Activated CD8-positive, alpha-beta T cell treated with anti-CD3 and anti-CD28 coated beads for 36 hours (primary cell): Measurements from ENCODE around the gene WTAP. TPM values are rescaled to one million over a fixed set of nuclear protein-coding genes. Genes with fewer than 3 reads are reported as not detected.
"Not testable (repeated sequence)": the region's sequence is repeated elsewhere in the genome, so short reads cannot be mapped to it uniquely, and the experiment has no call there.

Source experiments
- ATAC-seq: fragments of 200-7000 bp; cut with Tn5 transposase; one replicate; pipeline ENCODE4 v1.10.0; 2021; ENCODE audit warnings: mild to moderate bottlenecking, moderate library complexity
- CTCF ChIA-PET: fragments of 350-600 bp; sonication (Branson Sonifier 250); formaldehyde crosslinking; loops from one replicate; lab custom pipeline; 2021; ENCODE audit warnings: antibody characterized with exemption; lab: Charles Lee
- POLR2A ChIA-PET: fragments of 350-600 bp; sonication (Branson Sonifier 250); formaldehyde crosslinking; loops from one replicate; lab custom pipeline; 2021; ENCODE audit warnings: antibody characterized with exemption; lab: Charles Lee
- DNase-seq: peaks from one replicate; pipeline ENCODE4 v3.0.0-alpha.2; 2020
- H3K27ac Mint-ChIP-seq: one replicate; pipeline ENCODE4 v1.8.0; 2021; ENCODE audit warnings: mild to moderate bottlenecking, mixed read lengths
- H3K27me3 Mint-ChIP-seq: one replicate; pipeline ENCODE4 v1.8.0; 2021; ENCODE audit warnings: mixed read lengths
- H3K36me3 Mint-ChIP-seq: one replicate; pipeline ENCODE4 v1.8.0; 2021; ENCODE audit warnings: low read depth, mixed read lengths
- H3K4me1 Mint-ChIP-seq: one replicate; pipeline ENCODE4 v1.8.0; 2021; ENCODE audit warnings: low read depth, mixed read lengths
- H3K4me3 Mint-ChIP-seq: one replicate; pipeline ENCODE4 v1.8.0; 2021; ENCODE audit warnings: mild to moderate bottlenecking, moderate library complexity, mixed read lengths
- H3K9me3 Mint-ChIP-seq: one replicate; pipeline ENCODE4 v1.8.0; 2021; ENCODE audit warnings: mixed read lengths
- intact Hi-C: fragments of 100-400 bp; cut with micrococcal nuclease; formaldehyde crosslinking; loops from one replicate; pipeline ENCODE4 v1.10.0; 2022
- total RNA-seq, 2 experiments: library from RNA; stranded (reverse); gene quantifications; one replicate each; pipeline ENCODE4 v1.2.3, GENCODE V29; 2021
- TF ChIP-seq, protein P1 (sequence below): fragments of 200-600 bp; IDR thresholded peaks from one replicate; pipeline ENCODE4 v1.8.0; 2022; ENCODE audit warnings: antibody characterized with exemption, mild to moderate bottlenecking

Gene WTAP
- total RNA-seq, 2 experiments from 2014 or later, result 79.9 to 80.6 TPM

DNA sequence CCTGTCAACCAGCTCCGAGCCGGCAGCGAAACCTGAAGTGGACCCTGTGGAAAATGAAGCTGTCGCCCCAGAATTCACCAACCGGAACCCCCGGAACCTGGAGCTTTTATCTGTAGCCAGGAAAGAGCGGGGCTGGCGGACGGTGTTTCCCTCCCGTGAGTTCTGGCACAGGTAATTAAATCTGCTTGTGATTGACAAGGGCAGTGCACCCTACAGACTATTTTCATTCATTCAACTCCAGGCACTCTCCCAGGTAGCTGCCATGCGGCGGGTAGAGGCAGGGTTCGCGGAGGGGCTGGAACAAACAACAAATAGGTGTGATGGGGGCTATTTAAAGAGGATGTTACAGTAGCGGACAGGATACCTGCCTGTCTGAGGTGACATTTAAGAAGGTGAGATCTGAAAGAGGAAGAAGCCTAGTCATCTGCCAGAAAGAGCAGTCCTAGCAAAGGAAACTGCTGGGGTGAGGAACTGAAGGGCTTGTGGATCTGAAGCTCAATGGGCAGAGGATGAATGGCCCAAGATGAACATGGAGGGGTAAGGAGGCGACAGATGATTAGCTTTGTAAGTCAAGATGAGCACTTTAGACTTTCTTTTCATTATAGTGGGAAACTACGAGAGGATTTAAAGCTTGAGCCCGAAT lies 63.8 kb downstream of the WTAP start:
- no peaks in the 10 kb centered on the region for H3K27me3 Mint-ChIP-seq
- DNase-seq, result peak; percentile 47
- H3K4me1 Mint-ChIP-seq, result peaks cover 51% of the 10 kb centered on the region
- ChIA-PET CTCF (interaction anchor here (0.8 to 3.7 kb wide), 17 partner anchors 9 to 711 kb away, joined by 3 to 21 read pairs (median 3); partner anchors contain the start of genes SOD2 and WTAP), POLR2A (interaction anchor here (0.8 to 5.1 kb wide), 14 partner anchors 22 to 188 kb away, joined by 3 to 40 read pairs (median 4); partner anchors contain the start of genes IGF2R, SOD2 and WTAP)
- no peaks in the 10 kb centered on the region for H3K9me3 Mint-ChIP-seq
- no peak for ATAC-seq
- H3K27ac Mint-ChIP-seq, result peak overlapping the region; percentile 99
- peaks cover 66% of the 10 kb centered on the region for H3K36me3 Mint-ChIP-seq
- TF ChIP-seq, protein P1, sequence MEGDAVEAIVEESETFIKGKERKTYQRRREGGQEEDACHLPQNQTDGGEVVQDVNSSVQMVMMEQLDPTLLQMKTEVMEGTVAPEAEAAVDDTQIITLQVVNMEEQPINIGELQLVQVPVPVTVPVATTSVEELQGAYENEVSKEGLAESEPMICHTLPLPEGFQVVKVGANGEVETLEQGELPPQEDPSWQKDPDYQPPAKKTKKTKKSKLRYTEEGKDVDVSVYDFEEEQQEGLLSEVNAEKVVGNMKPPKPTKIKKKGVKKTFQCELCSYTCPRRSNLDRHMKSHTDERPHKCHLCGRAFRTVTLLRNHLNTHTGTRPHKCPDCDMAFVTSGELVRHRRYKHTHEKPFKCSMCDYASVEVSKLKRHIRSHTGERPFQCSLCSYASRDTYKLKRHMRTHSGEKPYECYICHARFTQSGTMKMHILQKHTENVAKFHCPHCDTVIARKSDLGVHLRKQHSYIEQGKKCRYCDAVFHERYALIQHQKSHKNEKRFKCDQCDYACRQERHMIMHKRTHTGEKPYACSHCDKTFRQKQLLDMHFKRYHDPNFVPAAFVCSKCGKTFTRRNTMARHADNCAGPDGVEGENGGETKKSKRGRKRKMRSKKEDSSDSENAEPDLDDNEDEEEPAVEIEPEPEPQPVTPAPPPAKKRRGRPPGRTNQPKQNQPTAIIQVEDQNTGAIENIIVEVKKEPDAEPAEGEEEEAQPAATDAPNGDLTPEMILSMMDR, result no peak
- intact Hi-C loops, result no loop called here
- H3K4me3 Mint-ChIP-seq, result peak overlapping the region; percentile 98

DNA sequence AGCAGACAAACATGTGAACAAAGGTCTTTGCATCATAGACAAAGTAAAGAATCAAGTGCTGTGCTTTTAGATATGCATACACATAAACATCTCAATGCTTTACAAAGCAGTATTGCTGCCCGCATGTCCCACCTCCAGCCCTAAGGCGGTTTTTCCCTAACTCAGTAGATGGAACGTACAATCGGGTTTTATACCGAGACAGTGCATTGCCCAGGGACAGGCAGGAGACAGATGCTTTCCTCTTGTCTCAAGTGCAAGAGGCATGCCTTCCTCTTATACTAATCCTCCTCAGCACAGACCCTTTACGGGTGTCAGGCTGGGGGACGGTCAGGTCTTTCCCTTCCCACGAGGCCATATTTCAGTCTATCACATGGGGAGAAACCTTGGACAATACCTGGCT lies 67.7 kb downstream of the WTAP start:
- ATAC-seq, POLR2A ChIA-PET, intact Hi-C loops, CTCF ChIA-PET, H3K27me3 Mint-ChIP-seq, DNase-seq, H3K9me3 Mint-ChIP-seq, H3K4me3 Mint-ChIP-seq: not testable (repeated sequence)
- H3K27ac Mint-ChIP-seq, result peak overlapping the region; percentile 44
- peaks cover 59% of the 10 kb centered on the region for H3K36me3 Mint-ChIP-seq
- peaks cover 48% of the 10 kb centered on the region for H3K4me1 Mint-ChIP-seq

DNA sequence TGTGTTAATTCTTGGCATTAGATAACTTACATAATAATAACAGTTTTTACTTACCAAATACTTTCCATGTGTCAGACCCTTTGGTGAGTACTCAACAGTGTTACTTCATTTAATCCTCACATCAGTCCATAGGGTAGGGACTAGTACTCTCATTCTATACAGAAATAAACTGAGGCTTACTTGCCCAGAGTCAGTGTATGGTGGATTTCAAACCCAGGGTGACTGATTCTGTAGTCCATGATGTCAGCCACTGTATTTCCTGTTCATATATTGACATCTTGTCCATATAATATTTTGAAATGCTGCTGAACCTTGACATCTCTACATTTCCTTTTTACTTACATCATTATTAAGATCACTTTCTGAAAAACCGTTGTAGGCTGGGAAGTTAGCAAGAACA lies 70.2 kb downstream of the WTAP start:
- TF ChIP-seq, protein P1, result no peak
- no peaks in the 10 kb centered on the region for H3K9me3 Mint-ChIP-seq
- POLR2A ChIA-PET, result no interaction called here
- H3K4me3 Mint-ChIP-seq, result no peak overlapping the region
- CTCF ChIA-PET, result no interaction called here
- peaks cover 39% of the 10 kb centered on the region for H3K36me3 Mint-ChIP-seq
- intact Hi-C loops, result no loop called here
- DNase-seq (no peak), ATAC-seq (peak; percentile 51)
- H3K4me1 Mint-ChIP-seq, result peaks cover 33% of the 10 kb centered on the region
- no peaks in the 10 kb centered on the region for H3K27me3 Mint-ChIP-seq
- H3K27ac Mint-ChIP-seq, result peak overlapping the region; percentile 40

DNA sequence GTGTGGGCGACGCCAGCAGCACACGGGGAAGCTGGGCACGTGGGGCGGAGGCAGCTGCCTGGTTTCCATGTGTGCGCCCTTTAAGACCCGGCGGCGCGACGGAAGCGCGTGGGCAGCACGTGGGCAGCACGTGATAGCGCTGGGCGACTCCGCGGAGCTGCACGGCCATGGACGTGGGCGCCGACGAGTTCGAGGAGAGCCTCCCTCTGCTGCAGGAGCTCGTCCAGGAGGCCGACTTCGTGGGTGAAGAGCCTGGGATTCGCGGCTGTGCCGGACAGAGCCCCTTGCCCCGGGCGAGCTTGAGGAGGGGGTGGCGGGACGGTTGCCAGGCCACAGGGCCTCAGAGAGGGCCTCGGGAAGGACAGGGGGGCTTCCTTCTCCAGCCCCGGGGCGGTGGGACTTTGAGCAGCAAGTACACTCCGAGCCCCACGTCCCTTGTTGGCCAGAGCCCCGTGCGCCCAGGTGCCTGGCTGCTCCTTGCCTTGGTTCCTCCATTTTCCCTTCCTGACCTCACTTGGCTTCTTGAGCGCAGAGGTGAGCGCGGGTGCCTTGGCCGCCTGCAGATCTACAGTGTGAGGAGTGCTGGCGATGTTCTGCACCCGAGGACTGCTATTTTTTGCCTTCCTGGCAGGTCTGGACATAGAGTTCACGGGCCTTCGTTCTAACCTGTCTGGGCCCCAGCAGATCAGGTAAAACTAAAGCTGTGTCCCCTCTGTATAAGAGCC lies 73.0 kb downstream of the WTAP start, which contains the start of gene PNLDC1:
TSS of gene PNLDC1 (plus strand) at position 136 of the 725 bp plus-strand sequence. CDS start at position 168, 32 bp downstream.
- Mint-ChIP-seq H3K4me3 (no peak within 1 kb of the TSS), H3K27ac (no peak within 1 kb of the TSS), H3K36me3 (peaks cover 23% of the 10 kb centered on the region), H3K4me1 (peaks cover 12% of the 10 kb centered on the region), H3K9me3 (no peaks in the 10 kb centered on the region), H3K27me3 (no peaks in the 10 kb centered on the region)
- DNase-seq (no peak), ATAC-seq (no peak)
- ChIA-PET CTCF (no interaction called here), POLR2A (interaction anchor here (0.6 to 1.2 kb wide), 2 partner anchors 75 to 178 kb away, joined by 3 read pairs; no protein-coding TSS in a partner anchor)
- intact Hi-C loops, result loop anchor here (5.0 kb wide), 1 partner anchor 647 kb away; no protein-coding TSS in a partner anchor
- TF ChIP-seq, protein P1, result no peak

DNA sequence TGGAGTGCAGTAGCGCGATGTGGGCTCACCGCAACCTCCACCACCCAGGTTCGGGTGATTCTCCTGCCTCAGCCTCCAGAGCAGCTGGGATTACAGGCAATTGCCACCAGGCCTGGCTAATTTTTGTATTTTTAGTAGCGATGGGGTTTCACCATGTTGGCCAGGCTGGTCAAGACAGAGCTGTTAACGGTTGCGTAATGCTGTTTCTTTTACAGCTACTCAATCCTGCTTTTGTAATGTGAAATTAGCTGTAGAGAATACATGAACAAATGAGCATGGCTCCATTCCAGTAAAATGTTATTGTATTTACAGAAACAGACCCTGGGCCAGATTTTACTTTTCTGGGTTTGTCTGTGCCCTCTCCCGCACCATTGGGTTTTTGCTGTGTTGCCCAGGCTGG lies 74.6 kb downstream of the WTAP start:
- TF ChIP-seq, protein P1, result no peak
- POLR2A ChIA-PET, result no interaction called here

More for the DNA sequence above, 74.6 kb downstream of the WTAP start:
- H3K9me3 Mint-ChIP-seq, result no peaks in the 10 kb centered on the region
- peaks cover 12% of the 10 kb centered on the region for H3K4me1 Mint-ChIP-seq
- no peak overlapping the region for H3K4me3 Mint-ChIP-seq
- peaks cover 19% of the 10 kb centered on the region for H3K36me3 Mint-ChIP-seq
- intact Hi-C loops, result loop anchor here (5.0 kb wide), 1 partner anchor 645 kb away; no protein-coding TSS in a partner anchor
- ATAC-seq, result no peak
- DNase-seq, result no peak
- no peaks in the 10 kb centered on the region for H3K27me3 Mint-ChIP-seq
- H3K27ac Mint-ChIP-seq, result no peak overlapping the region
- CTCF ChIA-PET, result interaction anchor here (1.7 kb wide), 1 partner anchor 111 kb away, joined by 5 read pairs; no protein-coding TSS in a partner anchor
